GM23338 (cell line): ENCODE data around the gene TGFBRAP1. TPM values are rescaled to one million over a fixed set of nuclear protein-coding genes. Genes with fewer than 3 reads are reported as not detected.

ENCODE experiments used
- ATAC-seq: fragments of 200-7000 bp; cut with Tn5 transposase; 3 replicates; pipeline ENCODE4 v1.9.1; 2020
- DNase-seq: peaks from one replicate; pipeline ENCODE4 v3.0.0-alpha.2; 2015; ENCODE audit warnings: low spot score
- H2AFZ ChIP-seq: fragments of 200-600 bp; sonication (generic); 2 replicates; pipeline ENCODE4 v1.8.0; 2016; ENCODE audit warnings: antibody characterized with exemption, mild to moderate bottlenecking, moderate library complexity
- H3F3A ChIP-seq: fragments of 200-600 bp; sonication (generic); replicated peaks from 2 replicates; pipeline ENCODE4 v1.8.0; 2017; ENCODE audit warnings: antibody characterized with exemption, mixed run types, low read depth
- H3K27ac ChIP-seq: fragments of 200-600 bp; sonication (generic); 2 replicates; pipeline ENCODE4 v1.6.1; 2016; ENCODE audit warnings: low read depth
- H3K27me3 ChIP-seq: fragments of 200-600 bp; sonication (generic); 2 replicates; pipeline ENCODE4 v1.8.0; 2016; ENCODE audit warnings: mild to moderate bottlenecking, mixed run types, moderate library complexity; ENCODE audit not compliant: insufficient read depth
- H3K36me3 ChIP-seq: fragments of 200-600 bp; sonication (generic); 2 replicates; pipeline ENCODE4 v1.8.0; 2016; ENCODE audit warnings: mild to moderate bottlenecking; ENCODE audit not compliant: insufficient read depth
- H3K4me1 ChIP-seq: fragments of 200-600 bp; sonication (generic); 2 replicates; pipeline ENCODE4 v1.8.0; 2016; ENCODE audit warnings: mild to moderate bottlenecking, moderate library complexity; ENCODE audit not compliant: insufficient read depth
- H3K4me2 ChIP-seq: fragments of 200-600 bp; sonication (generic); 2 replicates; pipeline ENCODE4 v1.7.1; 2017; ENCODE audit warnings: mixed run types
- H3K4me3 ChIP-seq: fragments of 200-600 bp; sonication (generic); 2 replicates; pipeline ENCODE4 v1.6.1; 2016; ENCODE audit warnings: mixed run types
- H3K79me2 ChIP-seq: fragments of 200-600 bp; sonication (generic); replicated peaks from 2 replicates; pipeline ENCODE4 v1.8.0; 2017; ENCODE audit warnings: mild to moderate bottlenecking; ENCODE audit not compliant: insufficient read depth
- H3K9me2 ChIP-seq: fragments of 200-600 bp; sonication (generic); 2 replicates; pipeline ENCODE4 v1.8.0; 2017; ENCODE audit not compliant: insufficient read depth
- H4K20me1 ChIP-seq: fragments of 200-600 bp; sonication (generic); replicated peaks from 2 replicates; pipeline ENCODE4 v1.8.0; 2017; ENCODE audit warnings: mild to moderate bottlenecking; ENCODE audit not compliant: insufficient read depth
- H3K27ac Mint-ChIP-seq: 2 replicates; pipeline ENCODE4 v1.8.0; 2020; ENCODE audit warnings: inconsistent platforms, mild to moderate bottlenecking, moderate library complexity, mixed read lengths
- H3K27me3 Mint-ChIP-seq: 3 replicates; pipeline ENCODE4 v1.8.0; 2022; ENCODE audit warnings: low read depth, mild to moderate bottlenecking, moderate library complexity, mixed read lengths, inconsistent platforms; ENCODE audit not compliant: insufficient read depth, poor library complexity
- H3K36me3 Mint-ChIP-seq: 3 replicates; pipeline ENCODE4 v1.8.0; 2021; ENCODE audit warnings: low read depth, mild to moderate bottlenecking, inconsistent platforms, moderate library complexity, mixed read lengths
- H3K4me1 Mint-ChIP-seq: 3 replicates; pipeline ENCODE4 v1.8.0; 2020; ENCODE audit warnings: mild to moderate bottlenecking, inconsistent platforms, mixed read lengths
- H3K4me3 Mint-ChIP-seq: 3 replicates; pipeline ENCODE4 v1.8.0; 2021; ENCODE audit warnings: moderate library complexity, mild to moderate bottlenecking, inconsistent platforms, mixed read lengths
- H3K9me3 Mint-ChIP-seq: 3 replicates; pipeline ENCODE4 v1.8.0; 2020; ENCODE audit warnings: moderate library complexity, mild to moderate bottlenecking, inconsistent platforms, mixed read lengths
- EZH2 ChIP-seq: fragments of 200-600 bp; sonication (generic); IDR thresholded peaks from one replicate; pipeline ENCODE4 v1.8.0; 2017; ENCODE audit warnings: antibody characterized with exemption, mild to moderate bottlenecking, low read depth; ENCODE audit not compliant: unreplicated experiment
- JUNB ChIP-seq: IDR thresholded peaks from one replicate; pipeline ENCODE4 v1.6.1; 2016; ENCODE audit warnings: antibody characterized with exemption; ENCODE audit not compliant: unreplicated experiment
- NANOG ChIP-seq: IDR thresholded peaks from 2 replicates; pipeline ENCODE4 v1.6.1; 2016; ENCODE audit warnings: antibody characterized with exemption, borderline replicate concordance
- STAT1 ChIP-seq: IDR thresholded peaks from one replicate; pipeline ENCODE4 v1.6.1; 2016; ENCODE audit warnings: antibody characterized with exemption; ENCODE audit not compliant: unreplicated experiment
- polyA plus RNA-seq: library from polyadenylated mRNA; unstranded; fragments of >200 nt; fragmentation: Nextera tagmentation; extraction: Ambion mirVana; gene quantifications from 2 replicates; pipeline ENCODE4 v1.2.1, GENCODE V29; 2016
- total RNA-seq: library from RNA; depleted of rRNA; stranded (reverse); fragments of >200 nt; shearing (Covaris generic); gene quantifications from 2 replicates; pipeline ENCODE4 v1.2.3, GENCODE V29; 2014
- TF ChIP-seq, protein P1 (sequence below): IDR thresholded peaks from one replicate; pipeline ENCODE4 v1.6.1; 2018; ENCODE audit warnings: antibody characterized with exemption; ENCODE audit not compliant: unreplicated experiment
- TF ChIP-seq, protein P2 (sequence below), 2 experiments: fragments of 200-600 bp in 1 of 2; sonication (generic) in 1 of 2; conservative IDR thresholded peaks; 2 replicates each; pipeline versions ENCODE4 v1.5.1 to v1.6.1; 2016 to 2017; ENCODE audit warnings: antibody characterized with exemption in 2 of 2, low read depth in 2 of 2, mild to moderate bottlenecking in 2 of 2, moderate library complexity in 1 of 2
- TF ChIP-seq, protein P3 (sequence below): IDR thresholded peaks from 2 replicates; pipeline ENCODE4 v1.6.1; 2016; ENCODE audit warnings: antibody characterized with exemption

TGFBRAP1 gene
- total and polyA plus RNA-seq, 2 experiments from 2014 or later, result 6.3 to 23.5 TPM

DNA sequence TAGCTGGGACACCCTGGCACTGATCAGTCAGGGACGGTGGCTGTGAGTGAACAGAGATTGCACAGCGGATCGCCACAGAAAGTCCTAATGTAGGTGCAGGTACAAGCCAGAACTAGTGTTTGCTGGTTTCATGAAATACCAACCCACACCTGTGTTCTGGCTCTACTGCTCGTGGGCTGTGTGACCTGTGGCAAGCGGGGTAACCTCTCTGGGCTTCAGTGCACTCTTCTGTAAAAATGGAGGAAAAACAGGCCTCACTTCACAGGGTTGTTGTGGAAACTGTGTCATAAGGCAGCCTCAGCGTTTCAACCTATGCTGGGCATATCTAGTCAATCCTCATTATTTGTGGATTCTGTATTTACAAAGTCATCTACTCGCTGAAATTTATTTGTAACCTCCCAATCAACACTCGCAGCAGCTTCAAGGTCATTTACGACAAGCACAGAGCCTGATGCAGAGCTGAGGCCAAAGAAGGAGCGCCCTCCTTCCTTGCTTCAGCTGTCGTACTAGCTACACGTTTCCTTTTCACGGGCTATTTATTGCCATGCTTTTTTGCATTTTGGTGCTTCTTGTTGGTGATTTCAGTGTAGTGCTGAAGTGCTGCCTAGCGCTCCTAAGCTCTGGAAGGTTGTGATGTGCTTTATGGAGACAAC, 58.0 kb downstream of the TGFBRAP1 start (continued):
- TF ChIP-seq, protein P1, sequence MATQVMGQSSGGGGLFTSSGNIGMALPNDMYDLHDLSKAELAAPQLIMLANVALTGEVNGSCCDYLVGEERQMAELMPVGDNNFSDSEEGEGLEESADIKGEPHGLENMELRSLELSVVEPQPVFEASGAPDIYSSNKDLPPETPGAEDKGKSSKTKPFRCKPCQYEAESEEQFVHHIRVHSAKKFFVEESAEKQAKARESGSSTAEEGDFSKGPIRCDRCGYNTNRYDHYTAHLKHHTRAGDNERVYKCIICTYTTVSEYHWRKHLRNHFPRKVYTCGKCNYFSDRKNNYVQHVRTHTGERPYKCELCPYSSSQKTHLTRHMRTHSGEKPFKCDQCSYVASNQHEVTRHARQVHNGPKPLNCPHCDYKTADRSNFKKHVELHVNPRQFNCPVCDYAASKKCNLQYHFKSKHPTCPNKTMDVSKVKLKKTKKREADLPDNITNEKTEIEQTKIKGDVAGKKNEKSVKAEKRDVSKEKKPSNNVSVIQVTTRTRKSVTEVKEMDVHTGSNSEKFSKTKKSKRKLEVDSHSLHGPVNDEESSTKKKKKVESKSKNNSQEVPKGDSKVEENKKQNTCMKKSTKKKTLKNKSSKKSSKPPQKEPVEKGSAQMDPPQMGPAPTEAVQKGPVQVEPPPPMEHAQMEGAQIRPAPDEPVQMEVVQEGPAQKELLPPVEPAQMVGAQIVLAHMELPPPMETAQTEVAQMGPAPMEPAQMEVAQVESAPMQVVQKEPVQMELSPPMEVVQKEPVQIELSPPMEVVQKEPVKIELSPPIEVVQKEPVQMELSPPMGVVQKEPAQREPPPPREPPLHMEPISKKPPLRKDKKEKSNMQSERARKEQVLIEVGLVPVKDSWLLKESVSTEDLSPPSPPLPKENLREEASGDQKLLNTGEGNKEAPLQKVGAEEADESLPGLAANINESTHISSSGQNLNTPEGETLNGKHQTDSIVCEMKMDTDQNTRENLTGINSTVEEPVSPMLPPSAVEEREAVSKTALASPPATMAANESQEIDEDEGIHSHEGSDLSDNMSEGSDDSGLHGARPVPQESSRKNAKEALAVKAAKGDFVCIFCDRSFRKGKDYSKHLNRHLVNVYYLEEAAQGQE, result no peak
- TF ChIP-seq EZH2 (no peak), STAT1 (no peak), NANOG (no peak)
- TF ChIP-seq, protein P2, sequence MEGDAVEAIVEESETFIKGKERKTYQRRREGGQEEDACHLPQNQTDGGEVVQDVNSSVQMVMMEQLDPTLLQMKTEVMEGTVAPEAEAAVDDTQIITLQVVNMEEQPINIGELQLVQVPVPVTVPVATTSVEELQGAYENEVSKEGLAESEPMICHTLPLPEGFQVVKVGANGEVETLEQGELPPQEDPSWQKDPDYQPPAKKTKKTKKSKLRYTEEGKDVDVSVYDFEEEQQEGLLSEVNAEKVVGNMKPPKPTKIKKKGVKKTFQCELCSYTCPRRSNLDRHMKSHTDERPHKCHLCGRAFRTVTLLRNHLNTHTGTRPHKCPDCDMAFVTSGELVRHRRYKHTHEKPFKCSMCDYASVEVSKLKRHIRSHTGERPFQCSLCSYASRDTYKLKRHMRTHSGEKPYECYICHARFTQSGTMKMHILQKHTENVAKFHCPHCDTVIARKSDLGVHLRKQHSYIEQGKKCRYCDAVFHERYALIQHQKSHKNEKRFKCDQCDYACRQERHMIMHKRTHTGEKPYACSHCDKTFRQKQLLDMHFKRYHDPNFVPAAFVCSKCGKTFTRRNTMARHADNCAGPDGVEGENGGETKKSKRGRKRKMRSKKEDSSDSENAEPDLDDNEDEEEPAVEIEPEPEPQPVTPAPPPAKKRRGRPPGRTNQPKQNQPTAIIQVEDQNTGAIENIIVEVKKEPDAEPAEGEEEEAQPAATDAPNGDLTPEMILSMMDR (conservative IDR thresholded peaks at IDR 0.05; ENCODE audit: low read depth in 2 of 2), result no peak

DNA sequence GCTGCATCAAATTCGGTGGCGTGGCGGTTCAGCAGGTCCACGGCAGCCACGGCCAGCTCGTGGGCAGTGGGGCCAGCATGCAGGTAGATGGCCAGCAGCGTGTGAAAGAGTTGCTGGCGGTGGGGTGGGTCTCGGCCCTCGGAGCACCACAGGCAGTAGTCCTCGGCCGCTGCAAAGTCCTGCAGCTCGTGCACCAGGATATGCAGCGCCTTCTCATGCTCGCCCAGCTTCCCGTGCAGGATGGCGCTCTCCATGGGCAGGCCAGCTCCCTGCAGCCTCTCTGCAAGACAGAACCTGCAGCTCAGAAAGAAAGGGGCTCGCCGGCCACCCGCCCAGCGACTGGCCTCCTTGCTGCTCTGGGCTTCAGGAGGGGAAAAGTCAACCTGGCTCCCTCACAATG, 60.1 kb downstream of the TGFBRAP1 start:
- no peak overlapping the region for H3K27ac ChIP-seq
- no peaks in the 10 kb centered on the region for H3K27me3 ChIP-seq
- H3K79me2 ChIP-seq, result no peaks in the 10 kb centered on the region
- no peaks in the 10 kb centered on the region for H3K9me2 ChIP-seq
- H2AFZ ChIP-seq, result no peak overlapping the region
- H3K36me3 ChIP-seq, result no peaks in the 10 kb centered on the region; the same call in 1 of the 2 replicates
- TF ChIP-seq NANOG (no peak), JUNB (no peak)
- TF ChIP-seq, protein P3, sequence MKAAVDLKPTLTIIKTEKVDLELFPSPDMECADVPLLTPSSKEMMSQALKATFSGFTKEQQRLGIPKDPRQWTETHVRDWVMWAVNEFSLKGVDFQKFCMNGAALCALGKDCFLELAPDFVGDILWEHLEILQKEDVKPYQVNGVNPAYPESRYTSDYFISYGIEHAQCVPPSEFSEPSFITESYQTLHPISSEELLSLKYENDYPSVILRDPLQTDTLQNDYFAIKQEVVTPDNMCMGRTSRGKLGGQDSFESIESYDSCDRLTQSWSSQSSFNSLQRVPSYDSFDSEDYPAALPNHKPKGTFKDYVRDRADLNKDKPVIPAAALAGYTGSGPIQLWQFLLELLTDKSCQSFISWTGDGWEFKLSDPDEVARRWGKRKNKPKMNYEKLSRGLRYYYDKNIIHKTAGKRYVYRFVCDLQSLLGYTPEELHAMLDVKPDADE, result no peak
- TF ChIP-seq, protein P1, result no peak
- no peaks in the 10 kb centered on the region for H3F3A ChIP-seq
- Mint-ChIP-seq H3K27ac (no peak overlapping the region), H3K27me3 (no peaks in the 10 kb centered on the region), H3K4me1 (no peaks in the 10 kb centered on the region), H3K9me3 (no peaks in the 10 kb centered on the region), H3K4me3 (no peak overlapping the region), H3K36me3 (peaks cover 42% of the 10 kb centered on the region)
- no peaks in the 10 kb centered on the region for H3K4me1 ChIP-seq
- DNase-seq (no peak), ATAC-seq (no peak)
- no peaks in the 10 kb centered on the region; the same call in 1 of the 2 replicates for H4K20me1 ChIP-seq
- no peak overlapping the region for H3K4me3 ChIP-seq
- H3K4me2 ChIP-seq, result no peak overlapping the region
